ENCODE data around the gene SNX22.

The SNX22 gene

GRCh38 chr15:64121614-64122013, 29.9 kb upstream of the SNX22 start:
- H3K9ac ChIP-seq (ENCODE audit: low read length), result no peak overlapping the region
- no peaks in the 10 kb centered on the region for H3K79me2 ChIP-seq (ENCODE audit: insufficient read depth, low read length)
- TF ChIP-seq EZH2 (IDR thresholded peaks at IDR 0.05; ENCODE audit: borderline replicate concordance, low read length), result no peak
- no peak for TF ChIP-seq CTCF (IDR thresholded peaks at IDR 0.05; ENCODE audit: low read length)
- no peaks in the 10 kb centered on the region for H3F3A ChIP-seq (ENCODE audit: insufficient read depth, low read length)
- no peak overlapping the region for H3K4me2 ChIP-seq (ENCODE audit: low read length)
- H3K36me3 ChIP-seq (ENCODE audit: insufficient read depth, low read length), result peaks cover 85% of the 10 kb centered on the region
- no peak overlapping the region for H2AFZ ChIP-seq (ENCODE audit: low read length)
- no peak overlapping the region for H3K4me3 ChIP-seq (ENCODE audit: low read depth, low read length, poor library complexity, severe bottlenecking)
- H3K9me2 ChIP-seq (ENCODE audit: low read depth, low read length), result no peaks in the 10 kb centered on the region
- H4K20me1 ChIP-seq (ENCODE audit: insufficient read depth, low read length), result no peaks in the 10 kb centered on the region
- no peaks in the 10 kb centered on the region for H3K27me3 ChIP-seq (ENCODE audit: insufficient read depth, low read length)
- H3K9me3 ChIP-seq (ENCODE audit: low read length), result no peaks in the 10 kb centered on the region
- no peak overlapping the region for H3K27ac ChIP-seq (ENCODE audit: low read depth, low read length, poor library complexity, severe bottlenecking)
- no peaks in the 10 kb centered on the region for H3K4me1 ChIP-seq (ENCODE audit: insufficient read depth, low read length, severe bottlenecking)

GRCh38 chr15:64122444-64122843, 29.1 kb upstream of the SNX22 start:
- no peak overlapping the region for H3K4me2 ChIP-seq (ENCODE audit: low read length)
- H4K20me1 ChIP-seq (ENCODE audit: insufficient read depth, low read length), result no peaks in the 10 kb centered on the region
- no peak overlapping the region for H3K4me3 ChIP-seq (ENCODE audit: low read depth, low read length, poor library complexity, severe bottlenecking)
- H3K4me1 ChIP-seq (ENCODE audit: insufficient read depth, low read length, severe bottlenecking), result no peaks in the 10 kb centered on the region
- H3K9ac ChIP-seq (ENCODE audit: low read length), result no peak overlapping the region
- H3K9me2 ChIP-seq (ENCODE audit: low read depth, low read length), result no peaks in the 10 kb centered on the region
- H2AFZ ChIP-seq (ENCODE audit: low read length), result no peak overlapping the region
- H3K36me3 ChIP-seq (ENCODE audit: insufficient read depth, low read length), result peaks cover 85% of the 10 kb centered on the region
- TF ChIP-seq CTCF (IDR thresholded peaks at IDR 0.05; ENCODE audit: low read length), result no peak
- no peaks in the 10 kb centered on the region for H3F3A ChIP-seq (ENCODE audit: insufficient read depth, low read length)
- no peak overlapping the region for H3K27ac ChIP-seq (ENCODE audit: low read depth, low read length, poor library complexity, severe bottlenecking)
- H3K27me3 ChIP-seq (ENCODE audit: insufficient read depth, low read length), result no peaks in the 10 kb centered on the region
- no peaks in the 10 kb centered on the region for H3K79me2 ChIP-seq (ENCODE audit: insufficient read depth, low read length)
- H3K9me3 ChIP-seq (ENCODE audit: low read length), result no peaks in the 10 kb centered on the region

GRCh38 chr15:64122936-64123351, 28.6 kb upstream of the SNX22 start:
- no peaks in the 10 kb centered on the region for H3K4me1 ChIP-seq (ENCODE audit: insufficient read depth, low read length, severe bottlenecking)
- H3K4me2 ChIP-seq (ENCODE audit: low read length), result no peak overlapping the region
- no peaks in the 10 kb centered on the region for H3K79me2 ChIP-seq (ENCODE audit: insufficient read depth, low read length)
- no peak overlapping the region for H3K4me3 ChIP-seq (ENCODE audit: low read depth, low read length, poor library complexity, severe bottlenecking)
- H3K27me3 ChIP-seq (ENCODE audit: insufficient read depth, low read length), result no peaks in the 10 kb centered on the region
- no peak overlapping the region for H3K27ac ChIP-seq (ENCODE audit: low read depth, low read length, poor library complexity, severe bottlenecking)
- H3K9me3 ChIP-seq (ENCODE audit: low read length), result no peaks in the 10 kb centered on the region
- no peak overlapping the region for H3K9ac ChIP-seq (ENCODE audit: low read length)
- H3F3A ChIP-seq (ENCODE audit: insufficient read depth, low read length), result no peaks in the 10 kb centered on the region
- H4K20me1 ChIP-seq (ENCODE audit: insufficient read depth, low read length), result no peaks in the 10 kb centered on the region
- peaks cover 85% of the 10 kb centered on the region for H3K36me3 ChIP-seq (ENCODE audit: insufficient read depth, low read length)
- TF ChIP-seq EZH2 (IDR thresholded peaks at IDR 0.05; ENCODE audit: borderline replicate concordance, low read length) (no peak), CTCF (IDR thresholded peaks at IDR 0.05; ENCODE audit: low read length) (no peak)
- H2AFZ ChIP-seq (ENCODE audit: low read length), result no peak overlapping the region
- no peaks in the 10 kb centered on the region for H3K9me2 ChIP-seq (ENCODE audit: low read depth, low read length)
